Progenitor cell of endocrine pancreas (in vitro differentiated cells): ENCODE measurements around the gene CLCA1. TPM values are rescaled to one million over a fixed set of nuclear protein-coding genes. Genes with fewer than 3 reads are reported as not detected.

Source experiments
- DNase-seq: peaks from one replicate; pipeline ENCODE4 v3.0.0; 2021; ENCODE audit warnings: low spot score; ENCODE audit not compliant: unreplicated experiment
- H3K27ac Mint-ChIP-seq: 2 replicates; pipeline ENCODE4 v1.8.0; 2021; ENCODE audit warnings: mild to moderate bottlenecking, moderate library complexity, mixed read lengths
- H3K27me3 Mint-ChIP-seq: 2 replicates; pipeline ENCODE4 v1.8.0; 2021; ENCODE audit warnings: mixed read lengths
- H3K36me3 Mint-ChIP-seq: 2 replicates; pipeline ENCODE4 v1.8.0; 2022; ENCODE audit warnings: mixed read lengths; ENCODE audit not compliant: insufficient read depth
- H3K4me1 Mint-ChIP-seq: 2 replicates; pipeline ENCODE4 v1.8.0; 2021; ENCODE audit warnings: low read depth, mixed read lengths
- H3K4me3 Mint-ChIP-seq: 2 replicates; pipeline ENCODE4 v1.8.0; 2021; ENCODE audit warnings: low read depth, mild to moderate bottlenecking, moderate library complexity, mixed read lengths
- H3K9me3 Mint-ChIP-seq: 2 replicates; pipeline ENCODE4 v1.8.0; 2021; ENCODE audit warnings: low read depth, mixed read lengths
- total RNA-seq: library from RNA; stranded (reverse); gene quantifications from 2 replicates; pipeline ENCODE4 v1.2.1, GENCODE V29; 2021
- TF ChIP-seq, protein P1 (sequence below): fragments of 200-600 bp; sonication (generic); IDR thresholded peaks from one replicate; pipeline ENCODE4 v1.5.0; 2021; ENCODE audit warnings: antibody characterized with exemption, mild to moderate bottlenecking; ENCODE audit not compliant: unreplicated experiment

CLCA1 gene
- total RNA-seq, 1 donor from 2014 or later, result not detected

DNA sequence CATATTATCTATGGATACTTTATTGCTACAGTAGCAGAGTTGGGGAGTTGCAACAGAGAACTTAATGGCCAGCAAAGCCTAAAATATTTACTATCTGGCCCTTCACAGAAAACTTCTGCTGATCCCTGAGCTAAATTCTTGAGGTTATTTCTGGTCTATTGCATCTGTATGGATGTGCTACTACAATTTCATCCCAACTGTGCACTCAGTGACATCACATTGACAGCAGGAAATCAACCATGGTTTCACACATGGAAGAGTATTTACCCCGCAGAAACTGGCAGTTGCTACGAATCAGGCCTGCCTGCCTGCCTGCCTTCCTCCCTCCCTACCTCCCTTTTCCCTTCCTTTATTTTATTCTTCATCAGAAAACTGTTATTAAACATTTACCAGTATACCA, 32.7 kb upstream of the CLCA1 start:
- H3K27ac Mint-ChIP-seq, result no peak overlapping the region
- H3K4me1 Mint-ChIP-seq, result peaks cover 2% of the 10 kb centered on the region
- no peaks in the 10 kb centered on the region for H3K9me3 Mint-ChIP-seq
- TF ChIP-seq, protein P1, sequence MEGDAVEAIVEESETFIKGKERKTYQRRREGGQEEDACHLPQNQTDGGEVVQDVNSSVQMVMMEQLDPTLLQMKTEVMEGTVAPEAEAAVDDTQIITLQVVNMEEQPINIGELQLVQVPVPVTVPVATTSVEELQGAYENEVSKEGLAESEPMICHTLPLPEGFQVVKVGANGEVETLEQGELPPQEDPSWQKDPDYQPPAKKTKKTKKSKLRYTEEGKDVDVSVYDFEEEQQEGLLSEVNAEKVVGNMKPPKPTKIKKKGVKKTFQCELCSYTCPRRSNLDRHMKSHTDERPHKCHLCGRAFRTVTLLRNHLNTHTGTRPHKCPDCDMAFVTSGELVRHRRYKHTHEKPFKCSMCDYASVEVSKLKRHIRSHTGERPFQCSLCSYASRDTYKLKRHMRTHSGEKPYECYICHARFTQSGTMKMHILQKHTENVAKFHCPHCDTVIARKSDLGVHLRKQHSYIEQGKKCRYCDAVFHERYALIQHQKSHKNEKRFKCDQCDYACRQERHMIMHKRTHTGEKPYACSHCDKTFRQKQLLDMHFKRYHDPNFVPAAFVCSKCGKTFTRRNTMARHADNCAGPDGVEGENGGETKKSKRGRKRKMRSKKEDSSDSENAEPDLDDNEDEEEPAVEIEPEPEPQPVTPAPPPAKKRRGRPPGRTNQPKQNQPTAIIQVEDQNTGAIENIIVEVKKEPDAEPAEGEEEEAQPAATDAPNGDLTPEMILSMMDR, result no peak
- DNase-seq, result no peak
- no peak overlapping the region for H3K4me3 Mint-ChIP-seq
- H3K27me3 Mint-ChIP-seq, result peaks cover 3% of the 10 kb centered on the region
- no peaks in the 10 kb centered on the region for H3K36me3 Mint-ChIP-seq

DNA sequence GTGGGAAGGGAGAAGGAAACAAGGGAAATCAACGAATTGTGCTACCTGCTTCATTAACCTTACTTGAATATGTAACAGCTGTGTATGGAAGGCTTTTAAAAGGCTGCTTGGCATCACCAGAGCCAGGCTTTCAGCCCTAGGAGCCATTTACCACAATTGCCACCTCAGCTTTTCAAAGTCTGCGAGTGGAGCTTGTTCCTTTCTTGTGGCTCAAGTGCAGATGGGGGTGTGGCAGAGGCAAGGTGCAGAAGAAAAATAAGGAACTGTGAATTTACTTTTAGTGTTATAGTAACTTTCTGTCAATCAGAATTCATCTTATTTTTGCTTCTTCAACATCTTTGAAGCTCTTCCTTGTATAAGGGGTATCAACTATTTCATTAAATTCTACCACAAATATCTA, 27.1 kb upstream of the CLCA1 start:
- TF ChIP-seq, protein P1, result no peak
- no peaks in the 10 kb centered on the region for H3K9me3 Mint-ChIP-seq

DNA sequence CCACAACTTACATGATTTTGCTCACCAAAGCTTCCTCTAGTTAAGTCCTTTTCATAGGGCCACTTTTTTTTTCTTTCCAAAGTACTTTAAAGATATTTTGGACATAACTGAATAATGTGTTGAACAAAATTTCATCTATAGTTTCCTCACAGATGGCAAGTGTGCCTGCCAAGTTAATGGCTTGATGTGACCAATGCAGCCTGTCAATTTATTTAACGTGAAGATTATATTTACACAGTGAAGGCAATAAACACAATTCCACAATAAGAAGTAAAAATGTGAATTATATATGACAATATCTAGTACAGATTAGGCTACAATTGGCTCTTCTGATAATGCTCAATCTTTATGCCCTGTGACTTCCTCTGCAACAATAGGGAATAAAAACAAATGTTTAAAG, 26.7 kb upstream of the CLCA1 start:
- H3K27ac Mint-ChIP-seq, result no peak overlapping the region
- TF ChIP-seq, protein P1, result no peak
- no peaks in the 10 kb centered on the region for H3K36me3 Mint-ChIP-seq
- H3K4me3 Mint-ChIP-seq, result no peak overlapping the region
- no peak for DNase-seq
- no peaks in the 10 kb centered on the region for H3K9me3 Mint-ChIP-seq
- H3K27me3 Mint-ChIP-seq, result peaks cover 3% of the 10 kb centered on the region
- no peaks in the 10 kb centered on the region for H3K4me1 Mint-ChIP-seq

More for the DNA sequence above, 27.1 kb upstream of the CLCA1 start:
- Mint-ChIP-seq H3K27ac (no peak overlapping the region), H3K4me3 (no peak overlapping the region), H3K4me1 (no peaks in the 10 kb centered on the region), H3K27me3 (peaks cover 3% of the 10 kb centered on the region), H3K36me3 (no peaks in the 10 kb centered on the region)
- no peak for DNase-seq

DNA sequence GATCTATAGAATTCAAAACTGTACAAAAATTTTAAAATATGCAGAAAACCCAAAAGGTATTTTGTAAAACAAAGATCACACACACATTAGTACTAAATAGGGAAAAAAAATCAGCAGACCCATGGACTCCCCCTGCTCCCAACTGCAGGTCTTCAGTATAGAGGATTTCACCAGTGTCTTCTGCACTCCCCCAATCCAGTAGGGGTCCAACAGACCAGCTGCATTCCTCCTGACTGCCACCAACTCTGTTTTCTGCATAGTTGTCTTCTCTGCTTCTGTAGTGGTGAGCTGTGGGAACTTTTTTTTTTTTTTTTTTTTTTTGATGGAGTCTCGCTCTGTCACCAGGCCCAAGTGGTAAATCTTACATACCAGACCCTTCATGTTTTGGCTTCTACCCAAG, 22.8 kb upstream of the CLCA1 start:
- Mint-ChIP-seq H3K4me3 (no peak overlapping the region), H3K27ac (no peak overlapping the region), H3K9me3 (no peaks in the 10 kb centered on the region), H3K27me3 (no peaks in the 10 kb centered on the region), H3K36me3 (no peaks in the 10 kb centered on the region), H3K4me1 (no peaks in the 10 kb centered on the region)
- no peak for DNase-seq
- TF ChIP-seq, protein P1, result no peak

DNA sequence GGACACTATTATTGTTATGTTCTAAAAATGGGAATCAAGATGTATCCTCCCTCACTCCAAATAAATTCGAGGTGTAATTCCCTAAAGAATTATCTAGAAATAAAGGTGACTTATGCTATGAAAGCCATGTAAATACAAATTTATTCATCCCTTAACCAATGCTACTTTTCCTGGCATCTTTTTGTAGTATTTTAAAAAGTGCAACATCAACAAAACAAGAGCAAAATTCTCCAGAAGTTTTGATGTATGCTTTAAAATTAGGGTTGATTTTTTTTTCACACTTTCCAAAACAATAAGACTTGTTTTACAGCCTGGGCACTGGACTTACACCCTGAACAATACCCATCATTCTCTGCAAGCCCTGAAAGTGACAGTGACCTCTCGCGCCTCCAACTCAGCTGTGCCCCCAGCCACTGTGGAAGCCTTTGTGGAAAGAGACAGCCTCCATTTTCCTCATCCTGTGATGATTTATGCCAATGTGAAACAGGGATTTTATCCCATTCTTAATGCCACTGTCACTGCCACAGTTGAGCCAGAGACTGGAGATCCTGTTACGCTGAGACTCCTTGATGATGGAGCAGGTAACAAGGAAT, 21.4 kb upstream of the CLCA1 start:
- Mint-ChIP-seq H3K27me3 (no peaks in the 10 kb centered on the region), H3K36me3 (no peaks in the 10 kb centered on the region), H3K4me1 (no peaks in the 10 kb centered on the region), H3K4me3 (no peak overlapping the region), H3K9me3 (no peaks in the 10 kb centered on the region), H3K27ac (no peak overlapping the region)
- TF ChIP-seq, protein P1, result no peak
- DNase-seq, result no peak
